Gastroesophageal sphincter (tissue), 3 donors: ENCODE results near the gene CCDC88C.

Experiments used
- POLR2A ChIP-seq, 2 donors: fragments of 450-650 bp; IDR thresholded peaks; one replicate each; pipeline ENCODE4 v1.6.1; 2017; ENCODE audit warnings: antibody characterized with exemption in 2 of 2, mild to moderate bottlenecking in 2 of 2, moderate library complexity in 1 of 2
- POLR2AphosphoS5 ChIP-seq: sonication (generic); formaldehyde crosslinking; IDR thresholded peaks from one replicate; pipeline ENCODE4 v1.6.1; 2017; ENCODE audit warnings: antibody characterized with exemption
- TF ChIP-seq, protein P1 (sequence below), 4 experiments: fragments of 200-600 bp in 2 of 4; fragments of 450-650 bp in 2 of 4; sonication (generic) in 1 of 4; IDR thresholded peaks; one replicate each; pipeline ENCODE4 v1.5.1; 2017 to 2019; ENCODE audit warnings: antibody characterized with exemption in 4 of 4, mild to moderate bottlenecking in 2 of 4, moderate library complexity in 2 of 4

DNA sequence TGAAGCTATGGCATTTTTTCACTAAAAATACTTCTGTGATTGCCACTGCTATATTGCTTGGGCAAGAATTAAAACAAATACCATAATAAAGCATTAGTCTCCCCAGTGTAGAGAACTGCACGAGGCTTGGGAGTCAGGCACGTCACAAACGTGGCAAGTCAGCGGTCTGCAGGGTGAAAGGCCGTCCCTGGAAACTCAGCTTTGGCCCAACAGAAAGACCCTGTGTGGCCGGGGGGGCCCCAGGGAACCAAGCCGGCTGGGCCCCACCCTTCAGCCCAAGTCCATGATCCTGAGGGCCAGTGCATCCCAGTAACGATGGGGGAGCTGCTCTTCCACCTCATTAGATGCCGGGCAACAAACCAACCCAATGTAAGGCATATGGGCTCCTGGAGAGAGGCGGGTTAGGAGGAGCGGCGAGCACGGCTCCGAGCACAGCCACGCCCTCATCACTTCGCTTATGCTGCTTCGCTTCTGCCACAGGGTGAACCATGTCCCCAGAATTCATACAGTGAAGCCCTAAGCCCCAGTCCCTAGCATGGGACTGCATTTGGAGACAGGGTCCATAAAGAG, 122.3 kb downstream of the CCDC88C start:
- no peak for TF ChIP-seq POLR2A (IDR thresholded peaks at IDR 0.05)
- TF ChIP-seq, protein P1, sequence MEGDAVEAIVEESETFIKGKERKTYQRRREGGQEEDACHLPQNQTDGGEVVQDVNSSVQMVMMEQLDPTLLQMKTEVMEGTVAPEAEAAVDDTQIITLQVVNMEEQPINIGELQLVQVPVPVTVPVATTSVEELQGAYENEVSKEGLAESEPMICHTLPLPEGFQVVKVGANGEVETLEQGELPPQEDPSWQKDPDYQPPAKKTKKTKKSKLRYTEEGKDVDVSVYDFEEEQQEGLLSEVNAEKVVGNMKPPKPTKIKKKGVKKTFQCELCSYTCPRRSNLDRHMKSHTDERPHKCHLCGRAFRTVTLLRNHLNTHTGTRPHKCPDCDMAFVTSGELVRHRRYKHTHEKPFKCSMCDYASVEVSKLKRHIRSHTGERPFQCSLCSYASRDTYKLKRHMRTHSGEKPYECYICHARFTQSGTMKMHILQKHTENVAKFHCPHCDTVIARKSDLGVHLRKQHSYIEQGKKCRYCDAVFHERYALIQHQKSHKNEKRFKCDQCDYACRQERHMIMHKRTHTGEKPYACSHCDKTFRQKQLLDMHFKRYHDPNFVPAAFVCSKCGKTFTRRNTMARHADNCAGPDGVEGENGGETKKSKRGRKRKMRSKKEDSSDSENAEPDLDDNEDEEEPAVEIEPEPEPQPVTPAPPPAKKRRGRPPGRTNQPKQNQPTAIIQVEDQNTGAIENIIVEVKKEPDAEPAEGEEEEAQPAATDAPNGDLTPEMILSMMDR (IDR thresholded peaks at IDR 0.05), result no peak
- no peak for TF ChIP-seq POLR2AphosphoS5
